Measurements from ENCODE around the gene DHX35.

Gene DHX35

DNA sequence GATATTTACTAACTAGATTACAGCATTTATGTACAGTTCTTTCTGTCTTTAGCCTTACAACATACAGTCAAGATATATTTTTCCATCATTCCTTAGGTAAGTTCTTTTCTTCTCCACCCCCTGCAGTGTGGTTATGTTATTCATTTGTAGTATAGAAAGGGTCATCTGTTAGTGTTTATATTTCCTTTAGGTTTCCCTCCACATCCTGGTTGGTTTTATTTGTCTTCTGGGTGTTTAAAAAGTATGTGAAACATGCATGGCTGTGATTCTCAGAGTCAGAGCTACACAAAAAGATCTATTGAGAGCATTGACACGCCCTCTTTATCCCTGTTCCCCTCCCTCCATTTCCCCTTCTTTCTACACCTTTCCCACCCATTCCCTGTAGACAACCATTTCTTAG is 20.1 kb downstream of the DHX35 start:
- TF ChIP-seq GLIS3 (CRISPR knock-in tag; IDR thresholded peaks at IDR 0.05) (no peak), ZFP3 (CRISPR knock-in tag; IDR thresholded peaks at IDR 0.05) (no peak), ZNF8 (CRISPR knock-in tag; IDR thresholded peaks at IDR 0.05) (no peak), ZC3H10 (CRISPR knock-in tag; IDR thresholded peaks at IDR 0.05) (no peak), ARNTL (CRISPR knock-in tag; IDR thresholded peaks at IDR 0.05; ENCODE audit: borderline replicate concordance, low read depth) (no peak)
- TF ChIP-seq, protein P1, sequence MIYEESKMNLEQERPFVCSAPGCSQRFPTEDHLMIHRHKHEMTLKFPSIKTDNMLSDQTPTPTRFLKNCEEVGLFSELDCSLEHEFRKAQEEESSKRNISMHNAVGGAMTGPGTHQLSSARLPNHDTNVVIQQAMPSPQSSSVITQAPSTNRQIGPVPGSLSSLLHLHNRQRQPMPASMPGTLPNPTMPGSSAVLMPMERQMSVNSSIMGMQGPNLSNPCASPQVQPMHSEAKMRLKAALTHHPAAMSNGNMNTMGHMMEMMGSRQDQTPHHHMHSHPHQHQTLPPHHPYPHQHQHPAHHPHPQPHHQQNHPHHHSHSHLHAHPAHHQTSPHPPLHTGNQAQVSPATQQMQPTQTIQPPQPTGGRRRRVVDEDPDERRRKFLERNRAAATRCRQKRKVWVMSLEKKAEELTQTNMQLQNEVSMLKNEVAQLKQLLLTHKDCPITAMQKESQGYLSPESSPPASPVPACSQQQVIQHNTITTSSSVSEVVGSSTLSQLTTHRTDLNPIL (CRISPR knock-in tag; IDR thresholded peaks at IDR 0.05; ENCODE audit: low read depth), result no peak
- TF ChIP-seq, protein P2, sequence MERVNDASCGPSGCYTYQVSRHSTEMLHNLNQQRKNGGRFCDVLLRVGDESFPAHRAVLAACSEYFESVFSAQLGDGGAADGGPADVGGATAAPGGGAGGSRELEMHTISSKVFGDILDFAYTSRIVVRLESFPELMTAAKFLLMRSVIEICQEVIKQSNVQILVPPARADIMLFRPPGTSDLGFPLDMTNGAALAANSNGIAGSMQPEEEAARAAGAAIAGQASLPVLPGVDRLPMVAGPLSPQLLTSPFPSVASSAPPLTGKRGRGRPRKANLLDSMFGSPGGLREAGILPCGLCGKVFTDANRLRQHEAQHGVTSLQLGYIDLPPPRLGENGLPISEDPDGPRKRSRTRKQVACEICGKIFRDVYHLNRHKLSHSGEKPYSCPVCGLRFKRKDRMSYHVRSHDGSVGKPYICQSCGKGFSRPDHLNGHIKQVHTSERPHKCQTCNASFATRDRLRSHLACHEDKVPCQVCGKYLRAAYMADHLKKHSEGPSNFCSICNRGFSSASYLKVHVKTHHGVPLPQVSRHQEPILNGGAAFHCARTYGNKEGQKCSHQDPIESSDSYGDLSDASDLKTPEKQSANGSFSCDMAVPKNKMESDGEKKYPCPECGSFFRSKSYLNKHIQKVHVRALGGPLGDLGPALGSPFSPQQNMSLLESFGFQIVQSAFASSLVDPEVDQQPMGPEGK (CRISPR knock-in tag; IDR thresholded peaks at IDR 0.05; ENCODE audit: borderline replicate concordance), result no peak
- TF ChIP-seq, protein P3, sequence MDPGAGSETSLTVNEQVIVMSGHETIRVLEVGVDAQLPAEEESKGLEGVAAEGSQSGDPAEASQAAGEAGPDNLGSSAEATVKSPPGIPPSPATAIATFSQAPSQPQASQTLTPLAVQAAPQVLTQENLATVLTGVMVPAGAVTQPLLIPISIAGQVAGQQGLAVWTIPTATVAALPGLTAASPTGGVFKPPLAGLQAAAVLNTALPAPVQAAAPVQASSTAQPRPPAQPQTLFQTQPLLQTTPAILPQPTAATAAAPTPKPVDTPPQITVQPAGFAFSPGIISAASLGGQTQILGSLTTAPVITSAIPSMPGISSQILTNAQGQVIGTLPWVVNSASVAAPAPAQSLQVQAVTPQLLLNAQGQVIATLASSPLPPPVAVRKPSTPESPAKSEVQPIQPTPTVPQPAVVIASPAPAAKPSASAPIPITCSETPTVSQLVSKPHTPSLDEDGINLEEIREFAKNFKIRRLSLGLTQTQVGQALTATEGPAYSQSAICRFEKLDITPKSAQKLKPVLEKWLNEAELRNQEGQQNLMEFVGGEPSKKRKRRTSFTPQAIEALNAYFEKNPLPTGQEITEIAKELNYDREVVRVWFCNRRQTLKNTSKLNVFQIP (CRISPR knock-in tag; IDR thresholded peaks at IDR 0.05; ENCODE audit: borderline replicate concordance, low read depth), result no peak
- TF ChIP-seq, protein P4, sequence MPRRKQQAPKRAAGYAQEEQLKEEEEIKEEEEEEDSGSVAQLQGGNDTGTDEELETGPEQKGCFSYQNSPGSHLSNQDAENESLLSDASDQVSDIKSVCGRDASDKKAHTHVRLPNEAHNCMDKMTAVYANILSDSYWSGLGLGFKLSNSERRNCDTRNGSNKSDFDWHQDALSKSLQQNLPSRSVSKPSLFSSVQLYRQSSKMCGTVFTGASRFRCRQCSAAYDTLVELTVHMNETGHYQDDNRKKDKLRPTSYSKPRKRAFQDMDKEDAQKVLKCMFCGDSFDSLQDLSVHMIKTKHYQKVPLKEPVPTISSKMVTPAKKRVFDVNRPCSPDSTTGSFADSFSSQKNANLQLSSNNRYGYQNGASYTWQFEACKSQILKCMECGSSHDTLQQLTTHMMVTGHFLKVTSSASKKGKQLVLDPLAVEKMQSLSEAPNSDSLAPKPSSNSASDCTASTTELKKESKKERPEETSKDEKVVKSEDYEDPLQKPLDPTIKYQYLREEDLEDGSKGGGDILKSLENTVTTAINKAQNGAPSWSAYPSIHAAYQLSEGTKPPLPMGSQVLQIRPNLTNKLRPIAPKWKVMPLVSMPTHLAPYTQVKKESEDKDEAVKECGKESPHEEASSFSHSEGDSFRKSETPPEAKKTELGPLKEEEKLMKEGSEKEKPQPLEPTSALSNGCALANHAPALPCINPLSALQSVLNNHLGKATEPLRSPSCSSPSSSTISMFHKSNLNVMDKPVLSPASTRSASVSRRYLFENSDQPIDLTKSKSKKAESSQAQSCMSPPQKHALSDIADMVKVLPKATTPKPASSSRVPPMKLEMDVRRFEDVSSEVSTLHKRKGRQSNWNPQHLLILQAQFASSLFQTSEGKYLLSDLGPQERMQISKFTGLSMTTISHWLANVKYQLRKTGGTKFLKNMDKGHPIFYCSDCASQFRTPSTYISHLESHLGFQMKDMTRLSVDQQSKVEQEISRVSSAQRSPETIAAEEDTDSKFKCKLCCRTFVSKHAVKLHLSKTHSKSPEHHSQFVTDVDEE (CRISPR knock-in tag; IDR thresholded peaks at IDR 0.05), result no peak
- no peak; the same call in 2 of the 3 replicates for ATAC-seq

DNA sequence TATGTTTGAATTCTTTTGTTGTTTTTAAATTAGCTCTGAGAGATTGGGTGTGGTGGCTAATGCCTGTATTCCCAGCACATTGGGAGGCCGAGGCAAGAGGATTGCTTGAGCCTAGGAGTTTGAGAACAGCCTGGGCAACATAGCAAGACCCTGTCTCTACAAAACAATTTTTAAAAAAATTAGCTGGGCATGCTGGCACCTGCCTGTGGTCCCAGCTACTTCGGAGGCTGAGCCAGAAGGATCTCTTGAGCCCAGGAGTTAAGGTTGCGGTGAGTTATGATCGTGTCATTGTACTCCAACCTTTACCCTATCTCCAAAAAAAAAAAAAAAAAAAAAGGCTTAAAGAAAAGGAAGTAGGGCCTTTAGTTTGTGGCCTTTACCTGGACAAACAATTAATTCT is 22.9 kb downstream of the DHX35 start:
- peak; percentile 19 for ATAC-seq
- TF ChIP-seq, protein P2 (CRISPR knock-in tag; IDR thresholded peaks at IDR 0.05; ENCODE audit: borderline replicate concordance), result no peak
- TF ChIP-seq ZFP30 (CRISPR knock-in tag; IDR thresholded peaks at IDR 0.05) (no peak), BACH2 (CRISPR knock-in tag; IDR thresholded peaks at IDR 0.05; ENCODE audit: borderline replicate concordance) (no peak), ZC3H10 (CRISPR knock-in tag; IDR thresholded peaks at IDR 0.05) (no peak), ZNF565 (CRISPR knock-in tag; conservative IDR thresholded peaks at IDR 0.05; ENCODE audit: low read depth) (no peak)
- TF ChIP-seq, protein P3 (CRISPR knock-in tag; IDR thresholded peaks at IDR 0.05; ENCODE audit: borderline replicate concordance, low read depth), result no peak

DNA sequence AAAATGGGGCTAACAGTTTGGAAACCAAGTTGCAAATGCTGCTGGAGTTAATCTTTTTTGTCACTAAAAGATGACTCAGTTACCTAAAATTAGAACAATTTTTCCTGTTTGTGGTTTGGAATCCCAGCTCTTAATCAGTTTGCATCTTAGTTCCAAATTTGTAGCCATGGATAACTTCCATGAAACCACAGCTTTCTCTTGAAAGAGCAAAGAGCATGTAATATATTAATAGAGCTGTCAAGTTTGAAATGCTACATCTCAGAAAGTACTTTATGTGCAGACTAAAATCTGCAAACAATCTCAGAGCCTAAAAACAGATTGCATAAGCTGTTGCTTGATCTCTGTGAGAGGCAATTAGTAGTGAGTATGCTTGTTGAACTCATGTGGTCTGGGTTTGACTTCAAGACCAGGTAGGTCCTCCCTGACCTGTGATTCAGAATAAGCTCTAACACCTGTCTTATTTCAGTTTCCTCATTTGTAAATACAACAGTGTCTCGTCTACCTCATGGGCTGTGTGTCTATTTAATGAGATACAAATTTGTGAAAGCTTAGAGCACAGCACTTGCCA is 23.5 kb downstream of the DHX35 start:
- peak; percentile 94 for ATAC-seq
- no peak for TF ChIP-seq ESRRG (CRISPR knock-in tag; IDR thresholded peaks at IDR 0.05)
- peak; percentile 95 for TF ChIP-seq ISL1 (CRISPR knock-in tag; IDR thresholded peaks at IDR 0.05)
- TF ChIP-seq, protein P3 (CRISPR knock-in tag; IDR thresholded peaks at IDR 0.05; ENCODE audit: borderline replicate concordance, low read depth), result 0 out of 2 replicates have a peak, but pooled peaks have one; percentile 31
- peak; percentile 97 for TF ChIP-seq TOX (CRISPR knock-in tag; IDR thresholded peaks at IDR 0.05; ENCODE audit: borderline replicate concordance)
- TF ChIP-seq ZNF565 (CRISPR knock-in tag; conservative IDR thresholded peaks at IDR 0.05; ENCODE audit: low read depth), result no peak
- TF ChIP-seq, protein P2 (CRISPR knock-in tag; IDR thresholded peaks at IDR 0.05; ENCODE audit: borderline replicate concordance), result peak; percentile 60; the same call in 1 of the 2 replicates
- TF ChIP-seq, protein P1 (CRISPR knock-in tag; IDR thresholded peaks at IDR 0.05; ENCODE audit: low read depth), result no peak
- peak; percentile 82 for TF ChIP-seq ZC3H10 (CRISPR knock-in tag; IDR thresholded peaks at IDR 0.05)
- TF ChIP-seq ZNF70 (CRISPR knock-in tag; IDR thresholded peaks at IDR 0.05), result no peak
- TF ChIP-seq ZFP3 (CRISPR knock-in tag; IDR thresholded peaks at IDR 0.05), result no peak
